BJ (cell line): Measurements from ENCODE around the gene CNGA1. TPM values are rescaled to one million over a fixed set of nuclear protein-coding genes. Genes with fewer than 3 reads are reported as not detected.

Source experiments
- CTCF ChIA-PET: fragments of 350-600 bp; formaldehyde crosslinking; extraction: SDS; loops from one replicate; lab custom pipeline; 2021; ENCODE audit warnings: antibody characterized with exemption, inconsistent platforms; lab: Yijun Ruan, JAX
- POLR2A ChIA-PET: fragments of 300-600 bp; sonication (Branson Sonifier 250); formaldehyde crosslinking; extraction: SDS; loops from one replicate; lab custom pipeline; 2021; ENCODE audit warnings: antibody characterized with exemption; lab: Charles Lee
- DNase-seq: peaks from one replicate; pipeline ENCODE4 v3.0.0-alpha.2; 2011; ENCODE audit warnings: low read depth
- H3K27me3 ChIP-seq: 2 replicates; pipeline ENCODE4 v1.6.0; 2011; ENCODE audit warnings: low read length; ENCODE audit not compliant: control insufficient read depth, insufficient read depth
- H3K36me3 ChIP-seq: 2 replicates; pipeline ENCODE4 v1.5.1; 2011; ENCODE audit warnings: low read length; ENCODE audit not compliant: control insufficient read depth, insufficient read depth
- H3K4me3 ChIP-seq: 2 replicates; pipeline ENCODE4 v1.5.1; 2011; ENCODE audit warnings: low read depth, mild to moderate bottlenecking, control low read depth, low read length
- polyA plus RNA-seq: library from polyadenylated mRNA; depleted of rRNA; stranded (reverse); fragments of >200 nt; gene quantifications from 2 replicates; pipeline ENCODE4 v1.2.3, GENCODE V29; 2011; rRNA removed
- TF ChIP-seq, protein P1 (sequence below): IDR thresholded peaks from 2 replicates; pipeline ENCODE4 v1.5.1; 2011; ENCODE audit warnings: low read depth, mild to moderate bottlenecking, control low read depth, inconsistent platforms, low read length, moderate library complexity; ENCODE audit not compliant: insufficient read depth

The CNGA1 gene
- polyA plus RNA-seq, 1 experiment, result not detected

DNA sequence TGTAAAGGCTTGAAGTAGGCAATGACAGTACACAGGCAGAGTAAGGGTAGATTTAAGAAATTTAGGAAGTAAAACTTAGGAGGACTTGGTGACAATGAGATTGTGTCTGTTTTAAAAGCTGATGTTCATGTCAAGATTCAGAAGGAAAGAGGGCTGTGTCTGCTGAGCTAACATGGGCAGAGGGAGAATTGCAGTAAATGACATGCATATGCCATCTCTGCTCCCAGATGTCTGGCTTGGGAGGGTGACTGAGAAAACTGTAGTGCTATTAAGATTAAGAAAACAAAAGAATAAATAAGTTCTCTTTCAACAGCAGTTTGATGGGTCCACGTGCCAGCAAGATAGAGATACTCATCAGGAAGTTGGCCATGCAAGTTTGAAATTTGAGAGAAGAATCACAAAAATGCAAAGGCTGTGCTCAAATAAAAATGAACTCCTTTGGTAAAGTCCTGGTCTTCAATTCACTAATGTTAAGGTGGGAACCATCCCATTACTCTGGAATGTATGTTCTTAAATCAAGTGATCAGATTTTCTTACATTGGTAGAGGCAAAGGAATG lies 109.3 kb downstream of the CNGA1 start:
- no peak overlapping the region for H3K4me3 ChIP-seq
- CTCF ChIA-PET, result interaction anchor here (1.2 kb wide), 1 partner anchor 39 kb away, joined by 3 read pairs; no protein-coding TSS in a partner anchor
- POLR2A ChIA-PET, result no interaction called here
- H3K36me3 ChIP-seq, result no peaks in the 10 kb centered on the region
- TF ChIP-seq, protein P1, sequence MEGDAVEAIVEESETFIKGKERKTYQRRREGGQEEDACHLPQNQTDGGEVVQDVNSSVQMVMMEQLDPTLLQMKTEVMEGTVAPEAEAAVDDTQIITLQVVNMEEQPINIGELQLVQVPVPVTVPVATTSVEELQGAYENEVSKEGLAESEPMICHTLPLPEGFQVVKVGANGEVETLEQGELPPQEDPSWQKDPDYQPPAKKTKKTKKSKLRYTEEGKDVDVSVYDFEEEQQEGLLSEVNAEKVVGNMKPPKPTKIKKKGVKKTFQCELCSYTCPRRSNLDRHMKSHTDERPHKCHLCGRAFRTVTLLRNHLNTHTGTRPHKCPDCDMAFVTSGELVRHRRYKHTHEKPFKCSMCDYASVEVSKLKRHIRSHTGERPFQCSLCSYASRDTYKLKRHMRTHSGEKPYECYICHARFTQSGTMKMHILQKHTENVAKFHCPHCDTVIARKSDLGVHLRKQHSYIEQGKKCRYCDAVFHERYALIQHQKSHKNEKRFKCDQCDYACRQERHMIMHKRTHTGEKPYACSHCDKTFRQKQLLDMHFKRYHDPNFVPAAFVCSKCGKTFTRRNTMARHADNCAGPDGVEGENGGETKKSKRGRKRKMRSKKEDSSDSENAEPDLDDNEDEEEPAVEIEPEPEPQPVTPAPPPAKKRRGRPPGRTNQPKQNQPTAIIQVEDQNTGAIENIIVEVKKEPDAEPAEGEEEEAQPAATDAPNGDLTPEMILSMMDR, result no peak
- H3K27me3 ChIP-seq, result no peaks in the 10 kb centered on the region
- DNase-seq, result no peak

DNA sequence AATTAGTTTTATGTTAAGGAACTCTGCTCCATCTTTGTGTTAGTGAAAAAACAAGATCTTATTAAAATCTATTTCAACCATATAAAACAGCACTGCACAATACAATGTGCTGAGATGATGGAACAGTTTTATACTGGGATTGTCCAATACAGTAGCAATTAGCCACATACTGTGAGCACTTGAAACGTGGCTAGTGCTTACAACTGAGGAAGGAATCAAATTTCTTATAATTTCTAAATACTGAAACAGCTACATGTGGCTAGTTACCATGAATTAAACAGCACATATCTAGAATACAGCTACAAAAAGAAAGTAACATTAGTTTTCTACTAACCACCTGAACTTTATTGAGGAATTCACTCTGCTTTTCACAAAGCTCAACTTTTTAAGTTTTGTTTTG lies 116.8 kb downstream of the CNGA1 start:
- ChIA-PET POLR2A (no interaction called here), CTCF (no interaction called here)
- Histone ChIP-seq H3K4me3 (no peak overlapping the region), H3K36me3 (peaks cover 4% of the 10 kb centered on the region), H3K27me3 (no peaks in the 10 kb centered on the region)
- TF ChIP-seq, protein P1, result no peak
- DNase-seq, result no peak

GRCh38 chr4:47891928-47892327 lies 124.6 kb downstream of the CNGA1 start:
- peaks cover 3% of the 10 kb centered on the region; the same call in 1 of the 2 replicates for H3K36me3 ChIP-seq
- no peak for DNase-seq
- H3K4me3 ChIP-seq, result no peak overlapping the region
- CTCF ChIA-PET, result interaction anchor here (0.6 to 0.7 kb wide), 2 partner anchors 55 to 1197 kb away, joined by 3 read pairs; no protein-coding TSS in a partner anchor
- TF ChIP-seq, protein P1, result no peak
- POLR2A ChIA-PET, result no interaction called here
- no peaks in the 10 kb centered on the region for H3K27me3 ChIP-seq

Other genes starting within 250 kb of the CNGA1 start
- 19.3 and 22.1 TPM in 2 replicates for gene CORIN, start 178.6 kb downstream of the CNGA1 start, polyA plus RNA-seq
- 7.1 and 9.7 TPM in 2 replicates for gene NFXL1, start 102.1 kb downstream of the CNGA1 start, polyA plus RNA-seq
- 0.60 and 1.0 TPM in 2 replicates for gene NIPAL1, start 91 bp upstream of the CNGA1 start, polyA plus RNA-seq
- gene TXK, start 117.6 kb upstream of the CNGA1 start, polyA plus RNA-seq, result 0.10 TPM in 1 of 2 replicates, not detected in the other